HG03520 (cell line): Measurements from ENCODE around the gene EVI5.
"Not testable (repeated sequence)": the region's sequence is repeated elsewhere in the genome, so short reads cannot be mapped to it uniquely, and the experiment has no call there.

Experiments used
- ATAC-seq: cut with Tn5 transposase; IDR thresholded peaks from one replicate; pipeline ENCODE4 v1.9.1; 2021; ENCODE audit warnings: mild to moderate bottlenecking, moderate library complexity; ENCODE audit not compliant: unreplicated experiment

The EVI5 gene

GRCh38 chr1:92792340-92792782, 7.5 kb upstream of the EVI5 start:
- ATAC-seq = no peak

- no peak for ATAC-seq
Observed at GRCh38 chr1:92791487-92792066, 6.7 kb upstream of the EVI5 start.

GRCh38 chr1:92790867-92791266, 6.0 kb upstream of the EVI5 start:
- ATAC-seq = no peak

GRCh38 chr1:92790081-92790480, 5.2 kb upstream of the EVI5 start:
- no peak for ATAC-seq

- ATAC-seq = no peak
Observed at GRCh38 chr1:92786111-92786901, 1.4 kb upstream of the EVI5 start.

GRCh38 chr1:92784021-92784638, 778 bp downstream of the EVI5 start:
- no peak for ATAC-seq

GRCh38 chr1:92783550-92783949, 1.4 kb downstream of the EVI5 start:
- ATAC-seq = not testable (repeated sequence)

- ATAC-seq = no peak
Observed at GRCh38 chr1:92778376-92778775, 6.5 kb downstream of the EVI5 start.

- no peak for ATAC-seq
Observed at GRCh38 chr1:92774407-92774806, 10.5 kb downstream of the EVI5 start.

GRCh38 chr1:92773749-92774148, 11.2 kb downstream of the EVI5 start:
- not testable (repeated sequence) for ATAC-seq

GRCh38 chr1:92769856-92770255, 15.1 kb downstream of the EVI5 start:
- ATAC-seq = no peak

- ATAC-seq = no peak
Observed at GRCh38 chr1:92768915-92769314, 16.0 kb downstream of the EVI5 start.

GRCh38 chr1:92768296-92768695, 16.6 kb downstream of the EVI5 start:
- ATAC-seq = no peak

- no peak for ATAC-seq
Observed at GRCh38 chr1:92764116-92764515, 20.8 kb downstream of the EVI5 start.

GRCh38 chr1:92762355-92762754, 22.6 kb downstream of the EVI5 start:
- no peak for ATAC-seq

GRCh38 chr1:92759361-92759760, 25.5 kb downstream of the EVI5 start:
- ATAC-seq = no peak

GRCh38 chr1:92756537-92756936, 28.4 kb downstream of the EVI5 start:
- ATAC-seq = no peak

GRCh38 chr1:92755541-92756461, 29.1 kb downstream of the EVI5 start:
- ATAC-seq = no peak

- no peak for ATAC-seq
Observed at GRCh38 chr1:92754719-92755050, 30.2 kb downstream of the EVI5 start.

- no peak for ATAC-seq
Observed at GRCh38 chr1:92754000-92754718, 30.7 kb downstream of the EVI5 start.

- ATAC-seq = no peak
Observed at GRCh38 chr1:92752719-92753118, 32.2 kb downstream of the EVI5 start.
